Mesendoderm (in vitro differentiated cells): ENCODE data around the gene RALGPS1.

Experiments
- DNase-seq: peaks from one replicate; pipeline ENCODE4 v3.0.0; 2013
- H2AK5ac ChIP-seq: 2 replicates; pipeline ENCODE4 v1.6.1; 2013; ENCODE audit warnings: low read length, inconsistent platforms
- H2BK120ac ChIP-seq: 2 replicates; pipeline ENCODE4 v1.6.1; 2013; ENCODE audit warnings: low read depth, mild to moderate bottlenecking, low read length, moderate library complexity, mixed read lengths
- H2BK15ac ChIP-seq: replicated peaks from 2 replicates; pipeline ENCODE4 v1.6.1; 2013; ENCODE audit warnings: low read depth, mild to moderate bottlenecking, moderate library complexity
- H2BK5ac ChIP-seq: 2 replicates; pipeline ENCODE4 v1.6.1; 2013; ENCODE audit warnings: low read length, inconsistent platforms
- H3K18ac ChIP-seq: 2 replicates; pipeline ENCODE4 v1.6.1; 2013; ENCODE audit warnings: mild to moderate bottlenecking, low read length, mixed read lengths
- H3K23ac ChIP-seq: one replicate; pipeline ENCODE4 v1.6.1; 2013; ENCODE audit warnings: low read length
- H3K27ac ChIP-seq: 2 replicates; pipeline ENCODE4 v1.5.1; 2013; ENCODE audit warnings: low read depth, mild to moderate bottlenecking, inconsistent platforms, low read length, moderate library complexity
- H3K27me3 ChIP-seq: 2 replicates; pipeline ENCODE4 v1.6.1; 2013; ENCODE audit warnings: low read length, control low read depth, mild to moderate bottlenecking, inconsistent platforms; ENCODE audit not compliant: insufficient read depth, poor library complexity
- H3K36me3 ChIP-seq: 2 replicates; pipeline ENCODE4 v1.6.1; 2013; ENCODE audit warnings: low read length, inconsistent platforms; ENCODE audit not compliant: control insufficient read depth, insufficient read depth
- H3K4ac ChIP-seq: one replicate; pipeline ENCODE4 v1.6.1; 2013; ENCODE audit warnings: low read depth, mild to moderate bottlenecking, low read length, moderate library complexity
- H3K4me1 ChIP-seq: 2 replicates; pipeline ENCODE4 v1.6.1; 2013; ENCODE audit warnings: low read depth, low read length, inconsistent platforms; ENCODE audit not compliant: control insufficient read depth
- H3K4me2 ChIP-seq: 2 replicates; pipeline ENCODE4 v1.6.1; 2013; ENCODE audit warnings: low read length
- H3K4me3 ChIP-seq: 2 replicates; pipeline ENCODE4 v1.5.1; 2013; ENCODE audit warnings: mild to moderate bottlenecking, low read length
- H3K56ac ChIP-seq: one replicate; pipeline ENCODE4 v1.6.1; 2013; ENCODE audit warnings: low read length
- H3K79me1 ChIP-seq: 2 replicates; pipeline ENCODE4 v1.6.1; 2013; ENCODE audit warnings: low read length, inconsistent platforms
- H3K79me2 ChIP-seq: 2 replicates; pipeline ENCODE4 v1.6.1; 2013; ENCODE audit warnings: mild to moderate bottlenecking, low read length; ENCODE audit not compliant: control insufficient read depth, insufficient read depth
- H3K9ac ChIP-seq: 2 replicates; pipeline ENCODE4 v1.6.1; 2013; ENCODE audit warnings: low read length, inconsistent platforms
- H4K5ac ChIP-seq: one replicate; pipeline ENCODE4 v1.6.1; 2013; ENCODE audit warnings: low read length
- H4K8ac ChIP-seq: one replicate; pipeline ENCODE4 v1.6.1; 2013; ENCODE audit warnings: low read depth, mild to moderate bottlenecking, control low read depth, low read length, moderate library complexity
- WGBS: extraction: QIAGEN DNeasy Blood & Tissue Kit; methylation state at CpG from one replicate; pipeline ENCODE4 v1.1.7; 2013; ENCODE audit warnings: low lambda C conversion rate, missing lambda C conversion rate; ENCODE audit not compliant: insufficient coverage; ENCODE audit errors: extremely low coverage; 5-methylcytosine and 5-hydroxymethylcytosine counted together

The RALGPS1 gene

GRCh38 chr9:127035948-127036347 lies 121.4 kb downstream of the RALGPS1 start:
- no peak for DNase-seq
- Histone ChIP-seq H3K4me1 (no peaks in the 10 kb centered on the region), H2BK15ac (no peak overlapping the region), H3K79me1 (no peaks in the 10 kb centered on the region), H3K79me2 (no peaks in the 10 kb centered on the region), H4K8ac (no peak overlapping the region), H4K5ac (no peak overlapping the region), H3K18ac (no peak overlapping the region), H3K27me3 (no peaks in the 10 kb centered on the region), H3K36me3 (no peaks in the 10 kb centered on the region), H2BK120ac (no peak overlapping the region), H2AK5ac (no peak overlapping the region), H3K4me2 (no peak overlapping the region), H3K9ac (no peak overlapping the region), H3K4me3 (no peak overlapping the region), H3K56ac (no peak overlapping the region), H3K23ac (no peak overlapping the region), H2BK5ac (no peak overlapping the region), H3K4ac (no peak overlapping the region), H3K27ac (no peak overlapping the region)
- no CpG with 5 or more reads among the region's 4 CpGs for WGBS

GRCh38 chr9:127036437-127036836 lies 121.9 kb downstream of the RALGPS1 start:
- no peak overlapping the region for H3K23ac ChIP-seq
- WGBS = no CpG with 5 or more reads among the region's 2 CpGs
- H3K4me2 ChIP-seq = no peak overlapping the region
- no peaks in the 10 kb centered on the region for H3K4me1 ChIP-seq
- no peaks in the 10 kb centered on the region for H3K79me1 ChIP-seq
- H2BK5ac ChIP-seq = no peak overlapping the region
- H2AK5ac ChIP-seq = no peak overlapping the region
- H3K4ac ChIP-seq = no peak overlapping the region
- H3K9ac ChIP-seq = no peak overlapping the region
- H3K56ac ChIP-seq = no peak overlapping the region
- H3K4me3 ChIP-seq = no peak overlapping the region
- no peak overlapping the region for H4K8ac ChIP-seq
- H3K27me3 ChIP-seq = no peaks in the 10 kb centered on the region
- no peaks in the 10 kb centered on the region for H3K79me2 ChIP-seq
- no peak overlapping the region for H3K27ac ChIP-seq
- H2BK120ac ChIP-seq = no peak overlapping the region
- H2BK15ac ChIP-seq = no peak overlapping the region
- DNase-seq = no peak
- no peak overlapping the region for H4K5ac ChIP-seq
- H3K36me3 ChIP-seq = no peaks in the 10 kb centered on the region
- no peak overlapping the region for H3K18ac ChIP-seq

DNA sequence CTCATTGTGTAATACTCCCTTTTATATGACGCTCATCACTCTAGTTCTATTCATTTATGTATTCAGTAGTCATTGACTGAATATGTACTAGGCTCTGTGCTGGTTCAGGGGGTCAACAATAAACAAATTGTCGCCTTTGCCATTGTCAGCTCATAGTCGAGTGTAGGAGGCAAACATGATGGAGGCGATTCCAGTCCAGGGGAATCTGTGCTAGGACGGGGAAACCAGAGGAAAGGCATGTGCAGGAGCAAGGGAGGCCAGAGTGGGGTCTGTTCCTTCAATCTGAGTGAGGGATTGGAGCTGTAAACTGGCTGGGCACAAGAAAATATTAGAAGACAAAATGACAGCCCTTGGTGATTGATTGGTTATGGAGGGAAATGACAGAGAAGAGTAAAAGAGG lies 123.9 kb downstream of the RALGPS1 start:
- H3K36me3 ChIP-seq = no peaks in the 10 kb centered on the region
- no peak overlapping the region for H3K18ac ChIP-seq
- WGBS = no CpG with 5 or more reads among the region's 5 CpGs
- H3K79me2 ChIP-seq = no peaks in the 10 kb centered on the region
- no peak overlapping the region for H2AK5ac ChIP-seq
- no peak overlapping the region for H3K4ac ChIP-seq
- no peaks in the 10 kb centered on the region for H3K4me1 ChIP-seq
- H3K9ac ChIP-seq = no peak overlapping the region
- H2BK15ac ChIP-seq = no peak overlapping the region
- H3K27me3 ChIP-seq = no peaks in the 10 kb centered on the region
- no peak overlapping the region for H2BK5ac ChIP-seq
- no peak overlapping the region for H4K5ac ChIP-seq
- no peak overlapping the region for H3K56ac ChIP-seq
- no peak overlapping the region for H2BK120ac ChIP-seq
- H3K4me3 ChIP-seq = no peak overlapping the region
- DNase-seq = no peak
- no peak overlapping the region for H3K23ac ChIP-seq
- H4K8ac ChIP-seq = no peak overlapping the region
- no peaks in the 10 kb centered on the region for H3K79me1 ChIP-seq
- H3K4me2 ChIP-seq = no peak overlapping the region
- no peak overlapping the region for H3K27ac ChIP-seq

GRCh38 chr9:127039492-127039891 lies 124.9 kb downstream of the RALGPS1 start:
- H3K36me3 ChIP-seq = no peaks in the 10 kb centered on the region
- no peak for DNase-seq
- H2BK5ac ChIP-seq = no peak overlapping the region
- H3K4ac ChIP-seq = no peak overlapping the region
- no peak overlapping the region for H3K27ac ChIP-seq
- no peak overlapping the region for H3K23ac ChIP-seq
- H3K56ac ChIP-seq = no peak overlapping the region
- H3K4me1 ChIP-seq = no peaks in the 10 kb centered on the region
- H4K8ac ChIP-seq = no peak overlapping the region
- H2BK15ac ChIP-seq = no peak overlapping the region
- WGBS = 100% methylated on average over 2 of the region's 2 CpGs
- no peak overlapping the region for H2BK120ac ChIP-seq
- no peaks in the 10 kb centered on the region for H3K27me3 ChIP-seq
- no peak overlapping the region for H3K4me2 ChIP-seq
- no peak overlapping the region for H3K9ac ChIP-seq
- H3K18ac ChIP-seq = no peak overlapping the region
- H2AK5ac ChIP-seq = no peak overlapping the region
- H3K4me3 ChIP-seq = no peak overlapping the region
- H4K5ac ChIP-seq = no peak overlapping the region
- H3K79me2 ChIP-seq = no peaks in the 10 kb centered on the region
- no peaks in the 10 kb centered on the region for H3K79me1 ChIP-seq

DNA sequence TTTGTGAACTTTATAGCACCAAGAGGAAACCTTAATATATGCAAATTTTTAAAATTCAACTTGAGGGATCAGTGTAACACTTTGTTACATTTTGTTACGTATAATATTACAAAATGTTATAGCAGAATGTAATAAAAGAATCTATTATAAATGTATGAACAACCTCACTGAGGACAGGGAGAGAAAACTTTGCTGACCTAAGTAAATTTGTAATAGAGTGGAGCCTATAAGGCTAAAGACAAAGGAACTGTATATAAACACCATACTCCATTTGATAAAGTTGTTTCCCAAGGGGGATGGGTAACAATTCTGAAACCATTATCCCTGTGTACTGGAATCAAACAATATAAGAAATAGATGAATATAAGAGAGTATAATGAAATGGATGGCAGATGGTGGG lies 130.6 kb downstream of the RALGPS1 start:
- Histone ChIP-seq H3K4me2 (no peak overlapping the region), H3K27me3 (no peaks in the 10 kb centered on the region), H3K36me3 (no peaks in the 10 kb centered on the region), H3K23ac (no peak overlapping the region), H4K5ac (no peak overlapping the region), H3K79me2 (no peaks in the 10 kb centered on the region), H3K56ac (no peak overlapping the region), H3K18ac (no peak overlapping the region), H3K4me1 (no peaks in the 10 kb centered on the region), H3K9ac (no peak overlapping the region), H2BK15ac (no peak overlapping the region), H3K79me1 (no peaks in the 10 kb centered on the region), H4K8ac (no peak overlapping the region), H3K27ac (no peak overlapping the region), H2AK5ac (no peak overlapping the region), H3K4ac (no peak overlapping the region), H2BK120ac (no peak overlapping the region), H2BK5ac (no peak overlapping the region), H3K4me3 (no peak overlapping the region)
- no peak for DNase-seq
- no CpG with 5 or more reads among the region's 1 CpG for WGBS

DNA sequence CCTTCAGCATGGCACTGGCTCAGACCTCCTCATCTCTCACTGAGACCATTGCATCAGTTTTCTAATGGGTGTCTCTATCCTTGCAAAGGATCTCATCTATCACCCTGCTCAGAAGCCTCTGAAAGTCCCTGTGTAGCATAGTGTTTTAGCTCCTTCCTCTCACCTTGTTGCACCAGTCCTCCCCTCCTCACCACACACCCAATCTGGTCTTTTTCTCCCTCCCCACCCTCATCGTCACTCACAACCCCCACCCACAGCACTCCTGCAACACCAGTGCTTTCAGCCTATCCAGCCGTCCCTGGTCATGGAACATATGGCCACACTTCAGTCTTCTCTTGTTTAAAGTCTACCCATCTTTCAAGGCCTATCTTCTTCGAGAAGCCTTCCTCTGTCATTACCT lies 133.4 kb downstream of the RALGPS1 start:
- WGBS = no CpG with 5 or more reads among the region's 3 CpGs

More for the DNA sequence above, 133.4 kb downstream of the RALGPS1 start:
- Histone ChIP-seq H4K5ac (no peak overlapping the region), H3K23ac (no peak overlapping the region), H2AK5ac (no peak overlapping the region), H3K18ac (no peak overlapping the region), H3K79me2 (no peaks in the 10 kb centered on the region), H3K56ac (no peak overlapping the region), H3K79me1 (no peaks in the 10 kb centered on the region), H2BK120ac (no peak overlapping the region), H3K4ac (no peak overlapping the region), H3K4me2 (no peak overlapping the region), H3K9ac (no peak overlapping the region), H3K36me3 (no peaks in the 10 kb centered on the region), H3K4me1 (no peaks in the 10 kb centered on the region), H3K4me3 (no peak overlapping the region), H4K8ac (no peak overlapping the region), H2BK5ac (no peak overlapping the region), H3K27me3 (no peaks in the 10 kb centered on the region), H3K27ac (no peak overlapping the region), H2BK15ac (no peak overlapping the region)
- no peak for DNase-seq
